GM13977 (cell line): ENCODE results near the gene EIF5AL1.

Source experiments
- DNase-seq: peaks from one replicate; pipeline ENCODE4 v3.0.0; 2012; ENCODE audit warnings: low spot score
- CTCF ChIP-seq: IDR thresholded peaks from 2 replicates; pipeline ENCODE4 v1.5.1; 2012; ENCODE audit warnings: mild to moderate bottlenecking, control low read depth; ENCODE audit not compliant: insufficient read depth; ENCODE audit errors: extremely low read depth, missing control alignments
- in situ Hi-C: fragments of 300-500 bp; cut with MboI; formaldehyde crosslinking; loops from one replicate; pipeline ENCODE4 v1.12.0; 2022; ENCODE audit warnings: low sequenced_read_pairs, low pct_unique_long_range_greater_than_20kb, mixed read lengths, inconsistent platforms; ENCODE audit not compliant: unreplicated experiment

EIF5AL1 gene

GRCh38 chr10:79491143-79491835 lies 21.0 kb upstream of the EIF5AL1 start:
- DNase-seq, result peak; percentile 30
- TF ChIP-seq CTCF, result peak; percentile 23
- in situ Hi-C loops, result no loop called here

GRCh38 chr10:79492256-79492655 lies 20.1 kb upstream of the EIF5AL1 start:
- in situ Hi-C loops, result no loop called here
- DNase-seq, result no peak

GRCh38 chr10:79492839-79493238 lies 19.5 kb upstream of the EIF5AL1 start:
- TF ChIP-seq CTCF, result no peak
- DNase-seq, result no peak
- in situ Hi-C loops, result no loop called here

More at GRCh38 chr10:79492256-79492655, 20.1 kb upstream of the EIF5AL1 start:
- no peak for TF ChIP-seq CTCF

- TF ChIP-seq CTCF, result no peak
- no peak for DNase-seq
- in situ Hi-C loops, result no loop called here
Observed at GRCh38 chr10:79493806-79494205, 18.5 kb upstream of the EIF5AL1 start.

- TF ChIP-seq CTCF, result no peak
- in situ Hi-C loops, result no loop called here
- no peak for DNase-seq
Observed at GRCh38 chr10:79494871-79495705, 17.2 kb upstream of the EIF5AL1 start.

- no peak for DNase-seq
- in situ Hi-C loops, result no loop called here
- TF ChIP-seq CTCF, result no peak
Observed at GRCh38 chr10:79495791-79496190, 16.5 kb upstream of the EIF5AL1 start.
